GM15510 (cell line): ENCODE results near the gene NBEA.

Source experiments
- POLR2A ChIP-seq: IDR thresholded peaks from 3 replicates; pipeline ENCODE4 v1.6.1; 2011; ENCODE audit warnings: borderline replicate concordance; ENCODE audit not compliant: insufficient read length; ENCODE audit errors: extremely low read depth

Gene NBEA

DNA sequence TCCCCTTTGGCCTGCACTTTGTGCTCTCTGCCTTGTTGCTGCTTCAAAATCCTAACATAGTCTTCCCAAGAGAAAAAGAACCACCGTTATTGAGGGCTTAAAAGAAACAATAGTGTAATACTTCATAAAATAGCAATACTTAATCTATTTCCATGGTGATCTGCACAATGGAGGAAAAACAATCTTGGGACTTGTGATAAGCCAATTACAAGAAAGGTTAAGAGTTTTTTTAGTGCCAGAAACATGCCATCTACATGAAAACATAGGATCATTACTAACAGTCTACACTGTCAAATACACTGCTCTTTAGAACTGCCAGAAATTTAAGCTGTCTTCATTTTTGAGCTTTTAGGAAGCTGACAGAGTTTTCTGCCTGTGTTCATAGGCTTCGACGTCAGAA is 588.5 kb downstream of the NBEA start:
- no peak for TF ChIP-seq POLR2A

DNA sequence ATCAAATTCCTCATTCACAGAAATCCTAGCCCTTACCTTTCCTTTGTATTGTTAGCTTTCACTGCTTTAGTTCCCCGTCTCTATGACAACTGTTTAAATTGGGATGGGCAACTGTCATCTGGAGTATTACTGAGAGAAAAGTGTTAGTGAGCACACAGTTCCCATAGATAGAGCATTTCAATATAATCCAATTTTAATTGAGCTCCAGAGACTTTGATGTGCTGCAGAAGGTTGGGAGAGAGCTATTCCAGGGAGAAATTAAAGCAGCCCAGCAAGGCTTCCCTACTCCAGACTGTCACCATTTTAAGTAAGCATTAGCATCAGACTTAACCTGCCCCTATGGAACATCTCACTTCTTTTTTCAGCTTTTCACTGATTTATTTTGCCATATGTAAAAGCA is 589.5 kb downstream of the NBEA start:
- TF ChIP-seq POLR2A: no peak

DNA sequence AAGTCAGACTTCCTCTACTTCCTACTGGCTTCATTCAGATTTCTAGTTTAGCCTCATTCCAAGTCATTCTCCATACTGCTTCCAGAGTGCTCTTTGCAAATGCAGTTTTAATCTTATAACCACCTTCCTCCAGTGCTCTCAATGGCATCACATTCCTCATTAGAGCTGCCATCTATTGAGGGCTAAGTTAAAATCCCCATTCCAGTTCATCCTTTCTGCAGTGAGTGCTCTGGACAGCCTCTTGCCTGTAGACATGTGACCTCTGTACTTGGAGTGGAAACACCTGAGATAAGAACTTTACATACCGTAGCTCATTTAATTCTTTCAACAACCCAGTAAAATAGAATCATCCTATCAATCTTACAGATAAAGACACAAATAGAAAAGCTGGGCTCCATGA is 592.3 kb downstream of the NBEA start:
- TF ChIP-seq POLR2A: no peak

DNA sequence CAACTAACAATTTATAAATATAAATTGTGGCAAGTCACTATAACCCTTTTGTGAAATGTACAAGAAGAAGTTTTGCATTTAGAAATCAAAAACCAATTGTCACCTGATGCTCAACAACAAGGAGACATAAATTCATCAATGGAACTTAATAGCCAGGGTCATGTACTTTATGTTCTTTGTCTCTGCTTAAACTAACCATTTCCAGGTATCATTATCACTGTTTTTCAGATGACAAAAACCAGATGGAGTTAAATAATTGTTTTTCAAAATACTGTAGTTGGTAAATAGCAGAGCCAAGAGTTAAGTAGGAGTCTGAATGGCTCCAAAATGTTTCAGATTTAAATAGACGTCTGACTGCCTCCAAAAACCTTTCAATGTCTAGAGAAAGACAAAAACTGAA is 606.7 kb downstream of the NBEA start:
- no peak for TF ChIP-seq POLR2A

DNA sequence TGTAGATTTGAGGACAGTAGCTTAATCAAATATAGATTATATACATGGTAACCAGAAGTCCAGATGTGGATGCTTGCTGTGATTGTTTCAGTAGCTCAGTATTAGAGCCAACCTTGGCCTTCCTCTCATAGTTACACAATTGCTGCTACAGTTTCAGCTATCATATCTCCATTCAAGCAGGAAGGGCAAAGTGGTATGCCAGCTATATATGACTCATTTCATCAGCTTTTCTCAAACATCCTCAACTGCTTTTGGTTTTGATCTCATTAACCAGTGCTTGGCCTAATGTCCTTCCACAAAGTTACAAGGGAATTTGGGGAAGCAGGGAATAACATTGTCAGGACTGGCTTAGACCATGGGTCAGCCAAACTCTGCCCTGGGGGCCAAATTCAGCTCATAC is 607.4 kb downstream of the NBEA start:
- TF ChIP-seq POLR2A: no peak

DNA sequence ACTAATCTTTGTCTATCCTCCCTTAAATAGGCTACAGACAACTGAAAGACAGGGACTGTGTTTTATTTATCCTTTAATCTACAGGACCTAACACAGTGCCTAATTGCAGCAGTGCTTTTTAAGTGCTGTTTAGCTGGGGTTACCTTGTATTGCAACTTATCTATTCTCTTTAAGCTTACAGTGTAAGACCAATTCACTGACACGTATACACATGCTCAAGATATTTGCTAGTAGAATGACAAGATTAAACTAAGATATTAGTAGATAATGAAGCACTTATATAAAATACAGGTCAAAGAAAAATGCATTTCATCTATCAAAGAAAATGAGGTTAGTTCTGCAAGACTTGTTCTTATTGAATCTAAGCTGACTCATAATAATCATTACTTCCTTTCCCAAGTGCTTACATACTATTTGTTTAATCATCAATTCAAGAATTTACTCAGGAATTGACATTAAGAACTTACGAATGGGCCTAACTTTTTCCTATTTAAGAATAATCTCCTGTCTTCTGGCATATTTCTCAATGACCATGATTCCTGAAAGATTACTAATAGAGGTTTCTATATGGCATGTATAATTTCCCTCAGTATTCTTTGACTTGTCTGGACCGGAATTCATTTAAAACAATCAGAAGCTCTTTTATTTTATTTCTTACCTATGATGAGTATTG is 610.2 kb downstream of the NBEA start:
- no peak for TF ChIP-seq POLR2A

DNA sequence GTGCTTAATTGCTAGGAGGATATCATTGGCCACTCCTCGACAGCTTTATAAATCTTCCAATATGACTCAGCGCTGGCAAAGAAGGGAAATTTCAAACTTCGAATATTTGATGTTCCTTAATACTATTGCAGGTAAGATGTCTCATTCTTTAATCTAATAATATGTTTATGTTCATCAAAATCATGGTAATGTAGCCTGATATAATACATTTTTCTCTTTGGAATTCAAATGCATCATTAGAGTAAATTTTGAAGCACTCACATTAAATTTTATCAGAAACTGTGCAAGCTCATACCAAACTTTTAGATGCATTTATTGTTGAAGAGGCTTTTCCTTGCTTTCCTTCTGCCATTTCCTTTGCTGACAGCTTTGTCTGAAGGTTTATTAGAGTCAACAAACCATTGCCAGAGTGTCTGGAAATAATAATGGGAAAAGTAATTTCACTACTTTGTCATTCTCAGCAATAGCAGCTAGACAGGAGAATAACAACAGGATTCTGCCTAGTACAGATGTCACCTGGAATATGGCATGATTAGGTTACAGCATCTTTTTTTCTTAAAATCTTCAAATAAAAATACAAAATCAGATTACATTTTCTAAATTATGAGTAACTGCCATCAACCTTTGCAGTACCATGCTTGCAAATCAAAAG is 613.0 kb downstream of the NBEA start:
- TF ChIP-seq POLR2A: no peak

DNA sequence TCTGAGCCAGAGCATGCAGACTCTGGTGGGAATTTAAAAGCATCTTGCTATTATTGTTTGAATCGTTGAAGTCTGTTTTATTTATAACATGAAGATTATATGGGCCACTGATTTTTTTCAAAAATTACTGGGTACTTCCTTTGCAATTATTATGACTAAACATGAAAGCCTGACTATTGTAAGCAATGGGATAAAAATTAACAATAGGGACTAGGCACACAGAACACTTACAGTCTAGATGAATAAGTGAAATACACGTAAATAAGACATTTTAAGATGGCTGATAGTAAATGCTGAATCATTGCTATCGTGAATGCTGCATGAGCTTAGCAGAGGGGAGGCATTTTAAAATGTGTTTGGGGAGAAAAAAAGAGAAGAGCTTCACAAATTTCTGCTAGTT is 615.4 kb downstream of the NBEA start:
- no peak for TF ChIP-seq POLR2A

DNA sequence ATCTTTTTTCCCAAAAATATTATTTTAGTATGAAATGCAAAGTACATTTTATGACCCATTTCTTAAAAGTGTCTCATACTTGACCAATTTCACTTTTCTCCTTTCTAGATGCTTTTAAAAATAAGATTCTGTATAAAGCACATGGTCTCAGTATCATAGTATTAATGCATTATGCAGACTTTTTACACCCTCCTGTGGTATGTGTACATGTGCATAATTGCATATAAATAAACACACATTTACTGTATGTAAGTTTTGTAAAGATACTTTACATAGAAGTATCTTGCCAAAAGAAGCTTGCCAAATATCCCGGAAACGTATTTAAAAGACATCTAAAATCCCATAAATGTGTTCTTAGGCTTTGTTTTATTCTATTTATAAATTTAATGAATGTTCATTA is 619.5 kb downstream of the NBEA start:
- no peak for TF ChIP-seq POLR2A

DNA sequence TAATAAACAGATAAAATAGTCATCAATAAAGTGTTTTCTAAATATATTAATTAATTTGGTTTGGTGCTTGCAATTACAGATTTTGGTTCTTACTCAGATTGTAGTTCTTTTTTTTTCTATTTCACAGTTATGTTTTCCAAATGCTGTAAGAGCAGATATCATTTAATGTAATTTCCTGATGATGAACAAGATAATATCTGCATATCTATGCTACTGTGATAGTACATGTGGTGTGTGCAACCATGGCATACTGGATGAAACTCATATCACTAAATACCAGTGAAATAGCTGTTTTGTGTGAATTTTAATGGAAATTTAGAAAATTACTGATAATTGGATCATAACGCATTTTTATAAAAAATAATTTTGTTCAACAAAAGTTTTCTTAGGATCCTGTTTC is 623.2 kb downstream of the NBEA start:
- no peak for TF ChIP-seq POLR2A

DNA sequence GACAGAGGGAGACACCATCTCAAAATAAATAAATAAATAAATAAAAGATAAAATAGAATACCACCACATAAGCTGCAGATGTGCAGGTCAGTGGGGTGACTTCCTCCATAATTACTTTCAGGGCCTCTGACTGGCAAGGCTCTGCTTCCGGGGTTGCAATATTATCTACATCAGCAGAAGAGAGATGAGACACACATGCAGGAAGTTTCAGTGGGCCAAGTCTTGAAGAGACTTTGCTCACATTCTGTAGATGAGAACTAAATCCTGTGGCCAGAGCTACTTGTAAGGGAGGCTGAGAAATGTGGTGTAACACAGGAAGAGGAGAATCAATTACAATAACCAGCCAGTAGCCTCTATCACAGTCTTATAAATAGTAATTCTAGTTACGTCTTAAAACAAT is 624.3 kb downstream of the NBEA start:
- TF ChIP-seq POLR2A: no peak

DNA sequence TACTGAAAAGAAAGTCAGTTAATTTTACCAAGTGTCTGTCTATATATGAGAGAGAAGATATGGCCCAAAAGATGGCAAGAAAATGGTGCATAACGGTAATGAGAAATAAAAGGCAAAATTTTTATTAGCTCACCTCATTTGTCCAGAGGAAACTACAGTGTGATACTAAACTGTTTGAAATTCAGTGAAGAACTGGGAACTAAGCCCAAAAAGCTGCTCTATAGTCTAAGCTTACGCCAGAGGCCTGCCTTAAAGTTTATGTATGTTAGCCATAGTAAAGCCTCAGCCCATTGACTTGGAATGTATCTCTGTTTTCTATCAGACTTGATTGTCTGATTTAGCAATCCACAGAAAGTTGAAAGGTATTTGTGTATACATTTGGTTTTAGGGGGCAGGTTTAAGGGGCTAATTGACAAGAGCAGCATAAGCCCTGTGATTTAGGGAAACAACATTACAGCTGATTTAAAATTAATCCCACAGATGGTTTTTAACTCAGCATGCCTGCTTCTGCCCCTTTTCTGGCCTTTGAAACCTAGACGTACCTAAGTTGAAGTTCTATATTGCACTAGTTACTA is 625.4 kb downstream of the NBEA start:
- no peak for TF ChIP-seq POLR2A

DNA sequence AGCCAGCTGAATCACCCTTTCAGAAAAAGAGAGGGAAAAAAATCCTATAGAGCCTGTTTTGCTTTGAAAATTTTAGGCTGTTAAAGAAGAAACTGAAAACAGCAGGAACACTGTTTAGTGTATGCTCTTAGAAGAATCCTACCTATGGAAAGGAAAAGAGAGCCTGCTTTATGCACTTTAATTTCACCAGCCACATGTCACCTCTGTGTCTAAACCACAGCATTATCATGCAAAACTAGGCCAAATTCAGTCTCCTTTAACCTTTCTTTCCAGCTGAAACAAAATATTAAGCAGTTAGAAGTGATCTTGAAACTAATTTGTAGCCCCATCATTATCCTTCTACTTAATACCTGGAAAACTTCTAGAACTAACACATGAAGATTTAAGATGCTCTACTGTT is 631.6 kb downstream of the NBEA start:
- TF ChIP-seq POLR2A: no peak

DNA sequence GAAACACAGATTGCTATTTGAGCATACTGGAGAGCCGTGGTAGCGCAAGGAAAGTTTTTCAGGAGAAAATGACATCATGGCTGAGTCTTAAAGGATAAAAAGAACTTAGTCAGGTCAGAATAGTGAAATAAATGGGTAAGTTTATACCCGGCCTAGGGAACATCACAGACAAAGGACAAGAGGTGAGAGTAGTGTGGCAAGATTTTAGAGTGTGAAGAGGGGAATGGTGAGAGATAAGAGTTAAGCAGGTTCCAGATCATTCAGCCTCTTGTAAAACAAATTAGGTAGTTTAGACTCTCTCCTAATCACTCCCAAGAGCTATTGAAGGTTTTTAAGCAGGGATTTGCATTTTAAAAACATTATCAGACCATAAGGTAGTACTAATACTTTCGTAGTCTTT is 650.4 kb downstream of the NBEA start:
- no peak for TF ChIP-seq POLR2A

DNA sequence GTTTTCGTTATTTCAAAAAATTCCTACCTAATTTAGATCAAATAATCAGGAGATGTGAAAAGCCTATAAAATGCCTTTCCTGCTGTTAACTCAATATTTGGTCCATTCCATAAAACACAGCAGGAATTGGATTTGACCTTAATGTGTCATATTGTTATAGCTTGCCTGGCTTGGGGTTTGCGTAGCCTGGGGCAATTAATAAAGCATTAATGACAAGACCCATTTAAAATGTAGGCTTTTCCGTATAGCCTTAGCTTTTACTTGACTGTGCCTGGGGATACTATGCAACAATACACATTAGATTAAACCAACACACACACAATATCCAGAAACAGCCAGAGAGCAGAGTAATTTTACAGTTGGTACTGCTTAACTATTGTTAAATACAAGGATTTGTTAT is 651.6 kb downstream of the NBEA start:
- TF ChIP-seq POLR2A: no peak

DNA sequence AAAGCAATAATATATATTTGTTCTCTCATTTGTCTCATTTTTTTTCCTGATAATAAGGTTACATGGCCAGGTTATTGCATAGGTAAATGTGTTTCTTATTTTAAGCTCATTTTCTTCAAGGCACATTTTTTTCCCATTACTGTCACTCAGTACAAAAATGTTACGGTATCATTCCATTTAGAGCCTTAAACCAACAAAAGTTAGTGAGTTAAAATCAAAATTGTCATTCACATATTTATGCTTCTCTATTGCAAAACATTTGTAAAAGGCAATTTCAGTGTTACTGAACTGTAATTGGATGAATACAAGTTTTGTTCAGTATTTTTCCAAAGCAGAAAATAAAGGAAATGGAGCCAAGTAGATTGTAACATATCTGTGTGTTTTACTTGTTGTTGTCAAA is 652.0 kb downstream of the NBEA start:
- no peak for TF ChIP-seq POLR2A

DNA sequence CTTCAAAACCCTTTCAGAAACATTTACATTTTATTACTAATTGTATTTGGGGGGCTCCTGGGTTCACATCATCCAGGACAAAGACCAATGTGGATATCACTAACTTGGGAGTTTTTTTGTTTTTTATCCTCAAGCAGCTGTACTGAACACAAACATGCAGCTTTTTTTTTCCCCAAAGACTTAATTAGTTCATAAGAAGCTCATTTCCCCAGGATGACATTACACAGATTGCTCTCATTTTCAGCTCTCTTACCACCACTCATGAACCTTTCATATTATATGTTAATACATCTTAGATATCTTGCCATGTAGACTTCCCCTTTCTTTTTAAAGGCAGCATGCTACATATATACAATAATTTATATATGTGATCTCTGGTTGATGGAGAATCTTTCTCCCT is 653.1 kb downstream of the NBEA start:
- TF ChIP-seq POLR2A: no peak

DNA sequence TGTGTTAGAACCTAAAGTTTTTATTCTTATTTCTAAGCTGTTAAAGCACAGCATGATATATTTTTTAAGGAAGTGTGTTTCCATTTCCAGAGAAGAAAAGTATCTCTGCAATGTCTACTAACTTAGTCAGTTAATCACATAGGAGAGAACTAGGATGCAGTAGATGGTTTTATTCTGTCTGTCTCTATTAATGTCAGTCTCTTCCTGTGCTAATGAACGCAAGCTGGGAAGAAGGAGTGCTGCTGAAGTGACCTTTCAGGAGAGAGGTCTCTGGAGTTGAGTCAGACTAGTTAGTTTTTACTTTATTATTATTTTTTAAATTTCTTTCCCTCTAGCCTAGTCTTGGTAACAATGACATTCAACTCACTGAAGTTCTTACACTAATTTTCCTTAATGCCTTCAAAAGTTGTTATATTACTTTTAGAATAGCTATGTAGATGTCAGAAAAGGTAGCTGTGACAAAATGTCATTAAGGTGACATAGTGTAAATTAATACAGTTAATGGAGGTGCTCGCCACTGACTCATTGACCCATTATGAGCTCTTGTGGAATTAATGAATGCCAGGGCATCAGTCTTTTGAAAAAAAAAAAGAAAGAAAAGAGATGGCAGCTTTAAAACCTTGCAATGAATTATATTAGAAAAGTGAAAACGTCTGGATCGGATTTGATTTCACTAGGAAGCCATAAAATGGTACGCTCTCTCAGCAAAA is 654.4 kb downstream of the NBEA start:
- TF ChIP-seq POLR2A: no peak
